Neutrophil (primary cell): ENCODE measurements around the gene INPP5A.

Source experiments
- H3K27ac ChIP-seq: fragments of 200-600 bp; sonication (generic); 2 replicates; pipeline ENCODE4 v1.5.1; 2016; ENCODE audit warnings: mild to moderate bottlenecking, moderate library complexity
- H3K27me3 ChIP-seq: fragments of 200-600 bp; sonication (generic); 2 replicates; pipeline ENCODE4 v1.6.0; 2016; ENCODE audit warnings: mild to moderate bottlenecking
- H3K36me3 ChIP-seq: fragments of 200-600 bp; sonication (generic); 2 replicates; pipeline ENCODE4 v1.5.1; 2017
- H3K4me1 ChIP-seq, 2 experiments: fragments of 200-600 bp in 1 of 2; sonication (generic) in 1 of 2; 1 replicate in 1 of 2; 2 replicates in 1 of 2; pipeline versions ENCODE4 v1.5.1 to v1.6.1; 2013 to 2016; ENCODE audit warnings: low read depth in 1 of 2, low read length in 1 of 2, mild to moderate bottlenecking in 1 of 2, moderate library complexity in 1 of 2; ENCODE audit not compliant: control insufficient read depth in 1 of 2, insufficient read depth in 1 of 2
- H3K4me3 ChIP-seq, 2 experiments: fragments of 200-600 bp in 1 of 2; sonication (generic) in 1 of 2; 1 replicate in 1 of 2; 2 replicates in 1 of 2; pipeline ENCODE4 v1.5.1; 2013 to 2016; ENCODE audit warnings: low read depth in 1 of 2, low read length in 1 of 2, mild to moderate bottlenecking in 1 of 2, moderate library complexity in 1 of 2
- H3K9me3 ChIP-seq: fragments of 200-600 bp; sonication (generic); 2 replicates; pipeline ENCODE4 v1.5.1; 2016
- CTCF ChIP-seq: fragments of 200-600 bp; sonication (generic); IDR thresholded peaks from 2 replicates; pipeline ENCODE4 v1.5.1; 2016; ENCODE audit warnings: antibody characterized with exemption

INPP5A gene

GRCh38 chr10:132784866-132785722, 247.5 kb downstream of the INPP5A start:
- Histone ChIP-seq H3K4me1 (peaks cover 0 to 20% of the 10 kb centered on the region in 2 experiments), H3K27ac (no peak overlapping the region), H3K36me3 (peaks cover 35% of the 10 kb centered on the region), H3K4me3 (no peak overlapping the region), H3K9me3 (no peaks in the 10 kb centered on the region), H3K27me3 (peaks cover 82% of the 10 kb centered on the region)
- no peak for TF ChIP-seq CTCF

GRCh38 chr10:132785723-132786475, 248.3 kb downstream of the INPP5A start, which contains the start of gene NKX6-2:
Gene NKX6-2 (minus strand): TSS chr10:132786147. CDS start chr10:132785948, 199 bp downstream.
- Histone ChIP-seq H3K36me3 (peaks cover 27% of the 10 kb centered on the region), H3K9me3 (no peaks in the 10 kb centered on the region), H3K4me1 (peaks cover 0 to 20% of the 10 kb centered on the region in 2 experiments), H3K27me3 (peaks cover 90% of the 10 kb centered on the region), H3K27ac (no peak within 1 kb of the TSS), H3K4me3 (no peak within 1 kb of the TSS)
- TF ChIP-seq CTCF: no peak

GRCh38 chr10:132786476-132786883, 248.9 kb downstream of the INPP5A start:
- peaks cover 0 to 20% of the 10 kb centered on the region in 2 experiments for H3K4me1 ChIP-seq
- no peak for TF ChIP-seq CTCF
- peaks cover 96% of the 10 kb centered on the region for H3K27me3 ChIP-seq
- H3K9me3 ChIP-seq: no peaks in the 10 kb centered on the region
- no peak overlapping the region for H3K4me3 ChIP-seq
- peaks cover 21% of the 10 kb centered on the region for H3K36me3 ChIP-seq
- no peak overlapping the region for H3K27ac ChIP-seq

GRCh38 chr10:132786884-132787494, 249.4 kb downstream of the INPP5A start:
- peaks cover 93% of the 10 kb centered on the region for H3K27me3 ChIP-seq
- no peak for TF ChIP-seq CTCF
- no peak overlapping the region for H3K4me3 ChIP-seq
- peaks cover 0 to 20% of the 10 kb centered on the region in 2 experiments for H3K4me1 ChIP-seq
- H3K36me3 ChIP-seq: peaks cover 16% of the 10 kb centered on the region
- no peaks in the 10 kb centered on the region for H3K9me3 ChIP-seq
- H3K27ac ChIP-seq: no peak overlapping the region

- TF ChIP-seq CTCF: no peak
- no peaks in the 10 kb centered on the region for H3K9me3 ChIP-seq
- peaks cover 89% of the 10 kb centered on the region for H3K27me3 ChIP-seq
- no peak overlapping the region for H3K4me3 ChIP-seq
- H3K27ac ChIP-seq: no peak overlapping the region
- peaks cover 0 to 20% of the 10 kb centered on the region in 2 experiments for H3K4me1 ChIP-seq
- peaks cover 10% of the 10 kb centered on the region for H3K36me3 ChIP-seq
These were observed 250.1 kb downstream of the INPP5A start for GRCh38 chr10:132787495-132788179.
